ENCODE results near the gene RPL13.

RPL13 gene

DNA sequence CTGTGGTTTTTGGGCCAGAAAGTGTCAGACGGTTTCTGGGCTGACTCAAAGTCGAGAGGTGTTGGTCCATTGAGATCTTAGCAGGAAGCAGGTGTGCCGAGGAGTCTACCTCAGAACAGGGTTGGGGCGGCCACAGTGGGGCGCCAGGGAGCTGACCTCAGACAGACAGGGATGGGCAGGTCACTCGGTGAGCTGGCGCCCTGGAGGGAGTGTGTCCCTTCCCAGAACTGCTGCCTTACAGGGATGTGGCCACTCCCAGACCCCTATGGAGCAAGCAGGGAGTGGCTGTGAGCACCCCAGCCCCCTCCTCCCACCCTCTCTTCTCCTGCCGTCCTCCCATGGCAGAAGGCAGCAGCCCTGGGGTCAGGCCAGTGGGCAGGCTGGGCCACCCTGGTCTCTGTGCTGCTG is 39.0 kb downstream of the RPL13 start:
- no peak for FAIRE-seq

DNA sequence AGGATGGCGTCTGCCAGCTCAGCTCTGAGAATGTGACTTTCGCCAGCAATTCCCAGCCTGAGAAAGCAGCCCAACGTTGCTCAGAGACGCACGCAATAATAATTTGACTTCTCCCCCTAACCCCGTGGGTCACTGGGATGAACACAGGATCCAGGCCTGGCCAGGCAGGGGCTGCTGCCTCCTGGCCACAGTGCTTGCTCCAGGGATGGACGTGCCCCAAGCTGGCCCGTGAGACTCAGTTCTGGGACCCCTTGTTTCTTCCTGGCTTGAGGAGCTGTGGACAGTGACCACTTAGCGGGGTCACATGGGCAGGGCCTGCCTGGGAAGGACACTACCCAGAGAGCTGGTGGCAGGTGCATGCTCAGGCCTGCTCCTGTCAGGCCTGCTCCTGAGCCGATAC is 39.4 kb downstream of the RPL13 start:
- no peak for FAIRE-seq

DNA sequence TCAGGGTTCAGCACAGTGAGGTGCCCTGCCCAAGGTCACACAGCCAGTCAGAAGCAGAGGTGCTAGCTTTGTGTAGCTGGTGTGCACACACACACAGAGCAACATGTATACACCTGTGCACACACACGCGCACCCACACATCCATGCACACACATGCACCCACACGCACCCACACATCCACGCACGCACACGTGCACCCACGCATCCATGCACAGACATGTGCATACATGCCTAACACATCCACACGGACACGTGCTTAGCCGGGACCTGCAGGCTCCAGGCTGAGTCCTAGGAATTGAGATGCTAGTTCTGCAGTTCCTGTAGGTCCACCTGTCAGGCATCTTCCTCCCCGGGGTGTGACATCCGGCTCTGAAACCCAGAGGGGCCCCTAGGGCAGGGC is 39.9 kb downstream of the RPL13 start:
- FAIRE-seq = no peak

DNA sequence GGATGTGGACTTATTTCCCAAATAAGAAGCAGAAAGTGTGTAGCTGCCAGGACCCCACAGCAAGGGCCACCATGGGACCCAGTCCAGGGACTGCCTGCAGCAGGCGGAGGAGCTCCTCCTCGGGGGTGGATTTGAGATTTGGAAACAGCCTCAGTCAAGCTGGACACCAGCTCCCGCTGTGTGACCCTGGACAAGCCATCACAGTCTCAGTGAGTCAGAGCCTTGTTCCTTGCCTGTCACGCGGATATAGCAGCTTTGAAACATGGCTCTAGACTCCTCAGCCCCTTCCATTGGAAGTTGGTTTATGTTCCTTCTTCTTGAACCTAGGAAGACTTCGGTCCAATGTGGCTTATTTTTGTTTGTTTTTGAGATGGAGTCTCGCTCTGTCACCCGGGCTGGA is 40.5 kb downstream of the RPL13 start:
- FAIRE-seq = no peak

DNA sequence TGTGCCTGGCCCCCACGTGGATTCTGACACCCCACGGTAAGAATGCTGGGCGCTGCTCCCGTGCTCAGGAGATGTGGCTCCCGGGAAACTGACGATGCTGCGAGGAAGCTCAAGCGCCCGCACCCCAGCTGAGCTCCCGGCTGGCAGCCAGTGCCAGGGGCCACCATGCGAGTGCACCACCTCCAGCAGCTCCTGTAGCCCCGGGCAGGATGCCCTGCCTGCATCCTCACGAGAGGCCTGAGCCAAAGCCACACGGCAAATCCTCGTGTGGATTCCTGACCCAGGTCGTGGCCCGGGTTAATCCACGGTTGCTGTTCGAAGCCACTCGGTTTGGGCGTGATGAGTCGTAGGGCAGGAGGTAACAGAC is 41.4 kb downstream of the RPL13 start:
- FAIRE-seq = no peak

DNA sequence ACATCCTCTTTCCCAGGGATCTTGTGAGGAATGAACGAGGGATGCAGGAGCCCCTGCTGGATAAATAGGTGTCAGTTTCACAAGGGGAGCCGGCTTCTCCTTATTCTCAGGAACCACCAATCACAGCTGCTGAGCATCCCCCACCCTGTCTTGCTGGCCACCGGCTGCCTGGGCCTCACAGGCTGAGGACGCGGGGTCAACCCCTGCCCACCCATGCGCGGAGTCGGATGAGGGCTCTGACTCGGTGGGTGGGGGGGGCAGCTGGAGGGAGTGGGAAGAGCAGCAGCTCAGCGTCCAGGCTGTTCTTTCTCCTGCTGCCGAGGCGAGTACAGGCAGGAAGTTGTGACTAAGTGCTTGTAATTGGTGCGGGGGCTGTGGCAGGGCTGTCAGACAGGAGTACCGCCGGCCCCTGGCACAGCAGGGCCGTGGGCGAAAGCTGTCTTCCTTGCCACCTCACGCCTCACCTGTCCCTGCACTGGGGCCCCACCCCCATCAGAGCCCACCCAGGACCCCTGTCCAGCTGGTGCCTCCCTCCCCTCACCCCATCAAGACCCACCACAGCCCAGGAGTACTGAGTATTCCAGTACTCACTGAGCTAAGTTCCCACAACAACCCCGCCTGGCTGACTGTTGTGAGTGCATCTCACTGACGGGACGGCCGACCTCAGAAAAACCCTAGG is 41.9 kb downstream of the RPL13 start:
- no peak for FAIRE-seq

DNA sequence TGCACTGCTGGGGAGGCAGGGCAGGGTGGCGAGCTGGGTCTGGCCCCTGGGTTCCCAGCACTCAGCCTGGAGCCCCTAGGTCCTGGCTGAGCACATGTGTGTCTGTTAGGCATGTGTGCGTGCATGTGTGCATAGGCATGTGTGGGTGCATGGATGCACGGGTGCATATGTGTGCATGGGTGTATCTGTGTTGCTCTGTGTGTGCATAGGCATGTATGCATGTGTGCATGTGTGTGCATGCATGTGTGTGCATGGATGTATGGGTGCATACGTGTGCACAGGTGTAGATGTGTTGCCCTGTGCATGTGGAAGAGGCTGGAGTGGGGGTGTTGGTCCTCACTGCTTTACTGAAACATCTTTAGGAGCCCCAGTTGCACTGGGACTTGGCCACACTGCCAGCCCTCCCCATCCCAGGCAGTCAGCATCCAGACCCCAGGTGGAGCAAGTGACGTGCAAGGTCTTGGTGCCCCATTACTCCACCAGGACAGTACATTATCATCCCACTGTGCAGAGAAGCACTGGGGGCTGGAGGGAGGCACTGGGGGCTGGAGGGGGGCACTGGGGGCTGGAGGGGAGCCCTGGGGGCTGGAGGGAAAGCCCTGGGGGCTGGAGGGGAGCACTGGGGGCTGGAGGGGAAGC is 42.6 kb downstream of the RPL13 start:
- FAIRE-seq = no peak

DNA sequence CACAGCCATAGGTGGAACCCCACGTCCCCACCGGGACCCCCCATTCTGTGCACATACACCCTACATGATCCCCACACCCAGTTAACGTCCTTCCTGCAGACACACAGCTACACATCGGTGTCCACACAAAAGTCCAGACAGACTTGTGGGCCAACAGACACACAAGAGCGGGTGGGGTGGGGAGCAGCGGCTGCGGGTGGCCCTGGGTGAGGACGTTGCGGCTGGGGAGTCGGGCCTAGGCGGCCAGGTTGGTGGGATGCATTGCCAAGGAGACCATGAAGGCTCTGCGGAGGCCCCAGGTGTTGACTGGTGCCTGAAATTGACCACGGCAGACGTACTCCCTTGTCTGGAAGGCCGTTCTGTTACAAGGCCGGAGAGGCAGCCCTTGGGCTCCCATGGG is 44.3 kb downstream of the RPL13 start:
- no peak for FAIRE-seq

DNA sequence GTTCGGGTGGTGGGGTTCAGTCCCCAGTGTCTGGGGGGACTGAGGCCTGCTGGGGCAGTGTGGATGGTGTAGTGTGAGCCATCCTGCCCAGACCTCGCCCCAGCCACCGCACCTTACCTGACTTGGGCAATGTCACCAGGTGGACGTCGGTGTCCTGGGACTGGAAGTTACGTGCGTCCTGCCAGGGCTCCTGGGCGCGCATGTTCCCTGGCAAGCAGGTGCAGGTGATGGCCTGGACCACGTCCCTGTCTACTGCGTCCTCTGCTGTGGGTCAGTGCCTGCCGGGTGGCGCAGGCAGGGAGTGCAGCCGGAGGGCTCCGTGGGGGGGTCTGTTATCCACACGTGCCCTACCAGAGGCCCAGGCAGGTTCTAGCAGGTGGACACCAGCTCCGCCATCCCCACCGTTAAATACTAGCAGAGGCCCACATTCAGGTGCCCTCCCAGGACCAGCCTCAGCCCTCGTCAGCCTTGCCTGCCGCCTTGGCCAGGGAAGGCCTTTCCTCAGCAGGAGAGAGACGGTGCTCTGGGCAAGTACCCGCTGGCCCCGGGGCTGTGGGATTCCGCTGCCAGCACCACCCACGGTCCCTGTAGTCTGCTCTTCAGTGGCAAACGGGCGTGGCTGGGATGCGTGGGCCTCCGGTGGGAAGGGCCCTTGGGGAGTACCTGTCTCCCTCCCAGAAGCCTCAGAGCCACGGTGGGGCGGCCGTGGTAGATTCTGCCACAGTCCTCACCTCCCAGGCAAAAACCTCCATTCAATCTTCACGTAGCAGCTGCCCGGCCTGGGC is 44.9 kb downstream of the RPL13 start:
- no peak for FAIRE-seq

DNA sequence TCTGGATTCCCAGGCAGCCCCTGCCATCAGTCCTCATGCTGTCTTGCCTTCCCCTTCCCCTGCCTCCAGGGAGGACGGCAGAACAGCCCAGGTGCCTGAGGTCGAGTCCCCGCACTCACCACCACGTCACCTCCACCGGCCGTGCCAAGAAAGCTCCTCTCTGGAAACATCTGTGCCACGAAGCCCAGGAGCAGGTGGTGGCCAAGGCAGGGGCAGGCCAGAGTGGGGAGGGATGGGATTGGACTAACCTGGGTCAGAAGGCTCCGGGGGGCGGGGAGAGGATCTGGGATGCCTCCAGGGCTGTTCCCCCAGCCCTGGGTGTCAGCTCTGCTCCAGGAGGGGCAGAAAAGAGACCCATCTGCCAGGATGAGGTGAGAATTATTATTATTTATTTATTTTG is 45.5 kb downstream of the RPL13 start:
- no peak for FAIRE-seq

DNA sequence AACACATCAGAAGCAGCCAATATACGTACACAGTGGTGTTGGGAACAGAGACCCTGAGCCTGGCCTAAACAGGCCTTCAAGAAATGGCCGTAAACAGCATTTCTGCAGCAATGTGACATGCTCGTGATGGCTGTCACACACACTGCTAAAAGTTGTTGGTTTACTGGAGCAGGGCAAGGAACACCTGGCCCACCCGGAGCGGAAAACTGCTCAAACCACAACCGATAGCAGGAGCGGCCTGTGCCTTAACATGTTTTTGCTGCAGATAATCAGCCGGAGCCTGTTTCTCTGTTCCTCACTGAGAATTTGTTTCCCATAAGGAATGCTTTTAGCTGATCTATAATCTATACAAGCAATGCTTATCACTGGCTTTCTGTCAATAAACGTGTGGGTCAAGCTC is 47.0 kb downstream of the RPL13 start:
- FAIRE-seq = no peak

DNA sequence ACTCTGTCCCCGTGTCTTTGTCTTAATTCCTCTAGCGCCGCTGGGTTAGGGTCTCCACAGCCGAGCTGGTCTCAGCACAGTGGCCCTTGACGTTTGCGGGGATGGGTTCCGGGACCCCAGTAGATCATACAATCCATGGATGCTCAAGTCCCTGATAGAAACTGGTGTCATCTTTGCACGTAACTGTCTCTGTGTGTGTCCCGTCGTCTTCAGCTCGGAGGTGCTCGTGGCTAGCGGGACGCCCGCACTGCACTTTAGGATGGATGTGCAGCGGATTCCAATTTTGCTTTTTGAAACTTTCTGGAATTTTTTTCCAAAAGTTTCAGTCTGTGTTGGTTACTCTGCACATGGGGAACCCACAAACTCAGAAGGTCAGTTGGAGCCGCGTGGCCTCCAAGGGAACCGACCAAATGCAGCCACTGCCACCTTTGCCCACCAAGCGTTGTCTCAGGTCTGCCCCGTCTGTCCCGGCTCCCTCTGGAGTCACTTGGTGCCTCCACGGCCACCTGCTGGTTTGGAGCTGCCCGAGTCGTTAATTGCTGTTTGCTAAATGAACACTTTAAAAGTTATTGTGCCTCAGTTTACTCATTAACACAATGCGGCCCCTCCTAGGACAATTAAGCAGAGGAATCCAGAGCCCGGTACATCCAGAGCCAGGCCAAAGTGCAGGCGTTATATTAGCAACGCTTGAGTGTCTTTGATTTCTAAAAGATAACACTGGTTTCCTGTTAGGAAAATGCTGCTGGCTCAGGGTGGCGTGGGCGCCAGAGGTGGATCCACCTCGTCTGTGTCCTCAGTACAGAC is 47.7 kb downstream of the RPL13 start:
- no peak for FAIRE-seq

DNA sequence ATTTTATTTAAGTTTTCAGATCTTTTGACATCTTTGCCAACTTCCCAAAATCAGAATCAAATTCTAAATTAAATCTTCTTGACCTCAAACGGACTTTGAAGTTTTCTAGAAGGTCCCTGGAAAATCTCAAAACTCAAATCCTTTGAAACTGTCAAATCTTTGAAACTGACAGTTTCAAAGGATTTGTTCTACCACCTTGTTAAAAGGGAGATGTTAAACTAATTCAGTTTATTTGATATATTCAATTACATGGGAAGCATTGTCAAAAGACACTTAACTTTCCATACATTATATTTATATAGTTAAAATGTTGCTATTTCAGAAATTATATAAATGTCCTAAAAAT is 49.6 kb downstream of the RPL13 start:
- FAIRE-seq = no peak

DNA sequence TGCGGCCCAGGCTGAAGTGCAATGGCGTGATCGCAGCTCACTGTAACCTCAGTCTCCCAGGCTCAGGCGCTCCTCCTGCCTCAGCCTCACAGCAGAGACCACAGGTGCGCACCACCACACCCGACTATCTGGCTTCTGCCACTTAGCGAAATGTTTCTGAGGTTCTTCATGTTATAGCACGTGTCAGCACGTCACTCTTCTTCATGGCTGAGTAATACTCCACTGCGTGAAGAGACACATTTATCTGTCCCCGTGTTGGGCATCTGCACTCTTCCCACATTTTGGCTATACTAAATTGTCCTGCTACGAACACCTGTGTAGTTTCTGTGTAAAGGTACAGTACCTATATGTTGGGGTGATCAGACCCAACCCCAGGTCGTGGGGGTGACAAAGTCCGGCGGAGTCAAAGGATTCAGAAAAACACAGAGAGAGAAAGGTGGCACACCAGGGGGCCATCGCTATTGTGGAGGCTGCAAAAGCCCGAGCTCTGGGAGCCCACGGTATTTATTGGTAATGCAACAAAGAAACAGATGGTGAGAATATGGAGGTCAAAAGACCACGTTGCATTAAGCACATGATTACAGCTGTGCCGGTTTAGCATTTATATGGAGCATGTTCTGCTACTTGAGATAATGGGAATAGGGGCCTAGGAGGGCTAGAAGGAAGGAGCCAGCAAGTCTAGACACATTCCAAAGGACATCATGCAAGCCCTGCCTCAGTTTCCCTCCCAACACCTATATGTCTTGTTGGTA is 52.1 kb downstream of the RPL13 start:
- FAIRE-seq = no peak

DNA sequence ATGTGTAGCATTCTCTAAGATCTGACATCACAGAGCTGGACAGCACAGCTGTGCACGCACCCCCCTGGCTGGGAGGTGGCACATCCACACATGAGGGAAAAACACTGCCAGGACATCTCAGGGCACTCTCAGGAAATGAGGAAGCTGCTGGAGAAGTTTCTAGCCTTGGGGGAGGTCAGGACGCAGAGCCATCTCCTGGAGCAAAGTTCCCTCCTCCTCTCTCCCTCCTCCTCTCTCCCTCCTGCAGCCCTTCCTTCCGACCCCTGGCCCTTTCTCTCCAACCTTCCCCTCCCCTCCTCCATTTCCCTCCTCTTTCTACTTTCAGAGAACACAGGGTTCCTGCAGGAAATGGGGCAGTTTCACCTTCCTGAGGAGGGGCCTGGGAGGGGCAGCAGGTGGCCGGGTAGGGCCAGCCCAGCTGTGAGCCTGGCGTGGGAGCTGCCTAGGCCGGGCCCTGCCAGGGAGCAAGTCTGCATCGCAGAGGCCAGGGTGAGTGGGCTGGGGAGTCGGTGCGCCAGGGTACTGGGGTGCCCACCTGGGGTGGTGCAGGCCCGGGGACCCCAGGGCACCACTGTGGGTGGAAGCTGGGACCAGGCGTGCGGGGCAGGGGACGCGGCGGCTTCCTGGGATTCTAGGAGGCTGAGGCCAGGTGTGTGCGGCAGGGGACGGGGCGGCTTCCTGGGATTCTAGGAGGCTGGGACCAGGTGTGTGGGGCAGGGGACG is 52.9 kb downstream of the RPL13 start, which contains the start of gene DPEP1:
TSS of gene DPEP1 (plus strand) at position 412 of the 723 bp plus-strand sequence. CDS start 16,769 bp downstream, outside the sequence.
- no peak for FAIRE-seq

DNA sequence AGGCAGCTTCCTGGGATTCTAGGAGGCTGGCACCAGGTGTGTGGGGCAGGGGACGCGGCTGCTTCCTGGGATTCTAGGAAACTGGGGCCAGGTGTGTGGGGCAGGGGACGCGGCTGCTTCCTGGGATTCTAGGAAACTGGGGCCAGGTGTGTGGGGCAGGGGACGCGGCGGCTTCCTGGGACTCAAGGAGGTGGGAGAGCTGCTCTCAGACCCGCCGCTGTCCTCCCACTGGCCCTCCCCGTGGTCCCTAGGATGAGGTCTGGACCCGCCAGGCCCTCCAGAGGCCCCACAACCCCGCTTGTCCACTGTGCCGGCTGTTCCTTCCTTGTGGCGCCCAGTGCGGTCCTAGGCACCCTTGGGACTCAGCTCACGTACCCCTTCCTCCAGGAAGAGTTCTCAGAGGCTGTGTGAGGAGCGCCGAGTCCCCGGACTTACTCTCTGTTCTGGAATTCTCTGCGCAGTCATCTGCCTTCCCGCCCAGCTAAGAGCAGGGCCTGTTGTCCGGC is 53.5 kb downstream of the RPL13 start:
- FAIRE-seq = no peak
